H1 (cell line): Measurements from ENCODE around the gene GLT8D2. TPM values are rescaled to one million over a fixed set of nuclear protein-coding genes. Genes with fewer than 3 reads are reported as not detected.

Experiments used
- ASH2L ChIP-seq: fragments of 200-600, 300-600 bp; sonication (generic); IDR thresholded peaks from one replicate; pipeline ENCODE4 v1.7.1; 2017; ENCODE audit warnings: low read length
- CHD2 ChIP-seq: IDR thresholded peaks from 2 replicates; pipeline ENCODE4 v1.6.1; 2012; ENCODE audit warnings: low read length, improper control_type of control experiment
- JUN ChIP-seq: IDR thresholded peaks from 2 replicates; pipeline ENCODE4 v1.6.1; 2011; ENCODE audit warnings: low read depth, mild to moderate bottlenecking, improper control_type of control experiment, low read length
- SUZ12 ChIP-seq: fragments of 200-600 bp; sonication (generic); IDR thresholded peaks from 2 replicates; pipeline ENCODE4 v1.6.1; 2012; ENCODE audit warnings: mild to moderate bottlenecking, inconsistent platforms, low read length, moderate library complexity, mixed read lengths
- TAF7 ChIP-seq: optimal IDR thresholded peaks from 2 replicates; pipeline ENCODE3; 2011; ENCODE audit warnings: low read depth, mild to moderate bottlenecking, inconsistent platforms, low read length, moderate library complexity, borderline replicate concordance
- TBP ChIP-seq: IDR thresholded peaks from 2 replicates; pipeline ENCODE4 v1.6.1; 2011; ENCODE audit warnings: low read depth, low read length, improper control_type of control experiment
- TCF12 ChIP-seq: IDR thresholded peaks from 2 replicates; pipeline ENCODE4 v1.6.1; 2011; ENCODE audit warnings: low read depth, mild to moderate bottlenecking, low read length
- TEAD4 ChIP-seq: IDR thresholded peaks from 2 replicates; pipeline ENCODE4 v1.6.1; 2012; ENCODE audit warnings: low read depth, low read length, inconsistent platforms, mixed read lengths
- polyA plus RNA-seq, 7 experiments: library from polyadenylated mRNA; depleted of rRNA in 3 of 7; stranded (reverse) in 5 of 7; unstranded in 2 of 7; fragments of >200 nt in 5 of 7; fragments of 200-250 nt in 2 of 7; gene quantifications; 1 replicate in 5 of 7; 2 replicates in 1 of 7; 4 replicates in 1 of 7; pipeline versions ENCODE4 v1.2.1 to v1.2.3, GENCODE V29; 2011 to 2013; ENCODE audit warnings: missing spikeins in 2 of 7, mixed read lengths in 2 of 7
- total RNA-seq: library from RNA; stranded (reverse); fragmentation: NEBNext Ultra II Directional; extraction: Animal tissue kit (Norgen Biotek cat#: 25700); gene quantifications from 2 replicates; pipeline ENCODE4 v1.2.1, GENCODE V29; 2021
- TF ChIP-seq, protein P1 (sequence below), 3 experiments: IDR thresholded peaks; 1 replicate in 2 of 3; 2 replicates in 1 of 3; pipeline versions ENCODE4 v1.5.1 to v1.6.1; 2011; ENCODE audit warnings: low read length in 3 of 3, mild to moderate bottlenecking in 3 of 3, inconsistent platforms in 2 of 3, low read depth in 1 of 3, moderate library complexity in 1 of 3; ENCODE audit not compliant: insufficient read depth in 1 of 3; ENCODE audit errors: control extremely low read depth in 1 of 3

Gene GLT8D2
- total and polyA plus RNA-seq, 2 of the 8 experiments (the other 6 are each of a cell fraction or from before 2014, with no cell fraction given) = 6.8 to 9.8 TPM

DNA sequence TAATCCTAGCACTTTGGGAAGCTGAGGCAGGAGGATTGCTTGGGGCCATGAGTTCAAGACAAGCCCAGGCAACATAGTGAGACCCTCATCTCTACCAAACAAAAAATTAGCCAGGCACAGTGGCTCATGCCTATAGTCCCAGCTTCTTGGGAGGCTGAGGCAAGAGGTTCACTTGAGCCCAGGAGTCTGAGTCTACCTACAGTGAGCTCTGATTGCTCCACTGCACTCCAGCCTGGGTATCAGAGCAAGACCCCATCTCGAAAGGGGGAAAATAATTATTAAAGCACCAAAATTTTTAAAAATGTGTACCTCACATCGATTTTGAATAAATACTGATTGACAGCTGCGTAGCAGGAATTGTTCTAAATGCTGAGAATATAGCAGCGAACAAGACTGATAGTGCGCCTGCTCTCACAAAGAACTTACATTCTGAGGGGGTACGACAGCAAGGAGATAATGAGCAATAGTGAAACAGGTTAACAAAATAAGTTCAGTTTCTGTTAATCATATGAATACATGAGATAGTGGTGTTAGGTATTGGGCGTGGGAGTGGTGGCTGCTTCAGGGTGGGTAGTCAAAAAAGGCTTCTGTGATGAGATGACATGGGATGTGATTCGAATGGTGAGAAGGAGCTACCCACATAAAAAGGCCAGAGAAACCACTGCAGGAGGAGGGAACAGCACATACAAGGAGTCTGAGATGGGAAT is 33.9 kb upstream of the GLT8D2 start (continued):
- TF ChIP-seq TEAD4 (no peak), ASH2L (no peak), JUN (no peak), TCF12 (no peak), CHD2 (no peak), TAF7 (no peak), TBP (no peak), SUZ12 (no peak)
- TF ChIP-seq, protein P1, sequence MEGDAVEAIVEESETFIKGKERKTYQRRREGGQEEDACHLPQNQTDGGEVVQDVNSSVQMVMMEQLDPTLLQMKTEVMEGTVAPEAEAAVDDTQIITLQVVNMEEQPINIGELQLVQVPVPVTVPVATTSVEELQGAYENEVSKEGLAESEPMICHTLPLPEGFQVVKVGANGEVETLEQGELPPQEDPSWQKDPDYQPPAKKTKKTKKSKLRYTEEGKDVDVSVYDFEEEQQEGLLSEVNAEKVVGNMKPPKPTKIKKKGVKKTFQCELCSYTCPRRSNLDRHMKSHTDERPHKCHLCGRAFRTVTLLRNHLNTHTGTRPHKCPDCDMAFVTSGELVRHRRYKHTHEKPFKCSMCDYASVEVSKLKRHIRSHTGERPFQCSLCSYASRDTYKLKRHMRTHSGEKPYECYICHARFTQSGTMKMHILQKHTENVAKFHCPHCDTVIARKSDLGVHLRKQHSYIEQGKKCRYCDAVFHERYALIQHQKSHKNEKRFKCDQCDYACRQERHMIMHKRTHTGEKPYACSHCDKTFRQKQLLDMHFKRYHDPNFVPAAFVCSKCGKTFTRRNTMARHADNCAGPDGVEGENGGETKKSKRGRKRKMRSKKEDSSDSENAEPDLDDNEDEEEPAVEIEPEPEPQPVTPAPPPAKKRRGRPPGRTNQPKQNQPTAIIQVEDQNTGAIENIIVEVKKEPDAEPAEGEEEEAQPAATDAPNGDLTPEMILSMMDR (IDR thresholded peaks at IDR 0.05; ENCODE audit: control extremely low read depth in 1 of 3, insufficient read depth in 1 of 3, low read depth in 1 of 3, low read length in 3 of 3) = no peak
